HG02763 (cell line): ENCODE measurements around the gene PHF3.

Experiments
- ATAC-seq: cut with Tn5 transposase; IDR thresholded peaks from one replicate; pipeline ENCODE4 v1.9.1; 2021; ENCODE audit warnings: mild to moderate bottlenecking, moderate library complexity; ENCODE audit not compliant: unreplicated experiment

PHF3 gene

GRCh38 chr6:63760199-63760598, 124.6 kb downstream of the PHF3 start:
- no peak for ATAC-seq

GRCh38 chr6:63764318-63764916, 128.8 kb downstream of the PHF3 start:
- no peak for ATAC-seq
